GM21390 (cell line): ENCODE data around the gene CTAGE4.
"Not testable (repeated sequence)": the region's sequence is repeated elsewhere in the genome, so short reads cannot be mapped to it uniquely, and the experiment has no call there.

ENCODE experiments used
- ATAC-seq: cut with Tn5 transposase; IDR thresholded peaks from one replicate; pipeline ENCODE4 v1.9.1; 2021; ENCODE audit not compliant: unreplicated experiment

Gene CTAGE4, protein sequence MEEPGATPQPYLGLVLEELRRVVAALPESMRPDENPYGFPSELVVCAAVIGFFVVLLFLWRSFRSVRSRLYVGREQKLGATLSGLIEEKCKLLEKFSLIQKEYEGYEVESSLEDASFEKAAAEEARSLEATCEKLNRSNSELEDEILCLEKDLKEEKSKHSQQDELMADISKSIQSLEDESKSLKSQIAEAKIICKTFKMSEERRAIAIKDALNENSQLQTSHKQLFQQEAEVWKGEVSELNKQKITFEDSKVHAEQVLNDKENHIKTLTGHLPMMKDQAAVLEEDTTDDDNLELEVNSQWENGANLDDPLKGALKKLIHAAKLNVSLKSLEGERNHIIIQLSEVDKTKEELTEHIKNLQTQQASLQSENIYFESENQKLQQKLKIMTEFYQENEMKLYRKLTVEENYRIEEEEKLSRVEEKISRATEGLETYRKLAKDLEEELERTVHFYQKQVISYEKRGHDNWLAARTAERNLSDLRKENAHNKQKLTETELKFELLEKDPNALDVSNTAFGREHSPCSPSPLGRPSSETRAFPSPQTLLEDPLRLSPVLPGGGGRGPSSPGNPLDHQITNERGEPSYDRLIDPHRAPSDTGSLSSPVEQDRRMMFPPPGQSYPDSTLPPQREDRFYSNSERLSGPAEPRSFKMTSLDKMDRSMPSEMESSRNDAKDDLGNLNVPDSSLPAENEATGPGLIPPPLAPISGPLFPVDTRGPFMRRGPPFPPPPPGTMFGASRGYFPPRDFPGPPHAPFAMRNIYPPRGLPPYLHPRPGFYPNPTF

DNA sequence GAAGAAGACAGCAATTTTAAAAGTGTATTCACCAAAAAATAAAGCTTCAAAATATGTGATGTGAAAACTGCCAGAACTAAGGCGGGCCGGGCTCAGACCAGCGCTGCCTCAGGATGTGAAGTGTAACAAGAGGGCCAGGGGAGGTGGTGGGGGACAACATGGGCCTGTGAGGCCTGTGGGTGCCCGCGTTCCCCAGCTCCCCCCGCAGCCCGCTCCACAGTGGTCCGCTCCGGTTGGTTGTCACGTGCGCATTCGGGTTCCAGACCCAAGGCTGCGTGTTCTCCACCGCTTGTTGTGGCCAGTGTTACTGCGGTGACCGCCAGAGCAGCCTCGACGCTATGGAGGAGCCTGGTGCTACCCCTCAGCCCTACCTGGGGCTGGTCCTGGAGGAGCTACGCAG, at the start of gene CTAGE4:
Gene CTAGE4, plus strand, starts transcription at position 301 of the 400 bp plus-strand sequence. Its CDS starts 38 bp downstream, at position 339.
- ATAC-seq = not testable (repeated sequence)

DNA sequence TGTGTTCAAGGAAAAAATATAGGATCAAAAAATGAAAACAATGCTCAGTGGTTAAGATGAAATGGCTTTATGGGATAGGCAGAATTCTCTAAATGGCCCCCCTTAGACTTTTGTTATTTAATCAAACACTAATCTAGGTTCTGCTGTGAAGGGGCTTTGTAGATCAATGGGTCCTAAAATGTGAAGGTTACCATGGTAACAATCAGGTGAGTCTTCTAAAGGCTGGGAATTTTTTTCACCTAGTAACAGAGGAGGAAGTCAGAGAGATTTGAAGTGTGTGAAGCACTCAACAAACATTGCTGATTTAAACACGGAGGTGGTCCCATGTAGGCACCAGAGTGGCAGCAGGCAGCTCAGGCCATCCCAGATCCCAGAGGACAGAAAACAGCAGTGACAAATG, 49.1 kb upstream of the CTAGE4 start:
- ATAC-seq = no peak

DNA sequence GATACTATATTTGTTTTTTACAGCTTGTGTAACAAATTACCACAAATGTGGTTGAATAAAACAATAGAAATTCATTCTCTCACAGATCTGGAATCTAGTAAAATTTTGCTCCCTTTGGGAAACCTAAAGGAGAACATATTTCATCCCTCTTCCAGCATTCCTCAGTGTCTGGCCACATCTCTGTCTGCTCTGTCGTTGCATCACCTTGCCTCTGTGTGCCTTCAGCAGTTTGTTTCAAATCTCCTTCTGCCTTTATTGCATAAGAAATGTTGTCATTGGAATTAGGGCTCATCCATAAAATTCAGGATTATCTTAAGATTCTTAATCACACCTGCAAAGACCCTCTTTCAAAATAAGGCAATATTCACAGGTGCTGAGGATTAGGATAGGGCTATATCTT, 45.8 kb upstream of the CTAGE4 start:
- no peak for ATAC-seq

GRCh38 chr7:144142187-144142586, 41.1 kb upstream of the CTAGE4 start:
- no peak for ATAC-seq

DNA sequence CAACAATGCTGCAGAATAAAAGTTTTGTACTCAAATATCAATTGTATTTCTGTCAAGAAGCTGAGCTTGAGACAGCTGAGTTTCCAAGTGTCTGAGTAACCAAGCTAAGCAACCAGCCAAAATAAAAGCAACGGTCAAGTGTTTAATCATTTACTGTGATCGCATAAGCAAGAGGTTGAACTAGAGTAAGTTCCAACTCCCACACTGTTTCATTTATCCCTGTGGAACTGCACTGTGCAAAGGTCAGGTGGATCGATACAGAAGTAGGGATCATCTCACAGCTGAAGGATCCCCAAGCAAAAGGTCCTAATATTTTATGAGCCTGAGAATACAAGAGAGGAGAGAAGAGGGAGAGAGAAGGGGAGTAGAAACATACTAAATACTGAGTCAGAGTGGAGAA, 38.8 kb upstream of the CTAGE4 start:
- no peak for ATAC-seq

- no peak for ATAC-seq
Measured at GRCh38 chr7:144148224-144148827, 34.9 kb upstream of the CTAGE4 start.

DNA sequence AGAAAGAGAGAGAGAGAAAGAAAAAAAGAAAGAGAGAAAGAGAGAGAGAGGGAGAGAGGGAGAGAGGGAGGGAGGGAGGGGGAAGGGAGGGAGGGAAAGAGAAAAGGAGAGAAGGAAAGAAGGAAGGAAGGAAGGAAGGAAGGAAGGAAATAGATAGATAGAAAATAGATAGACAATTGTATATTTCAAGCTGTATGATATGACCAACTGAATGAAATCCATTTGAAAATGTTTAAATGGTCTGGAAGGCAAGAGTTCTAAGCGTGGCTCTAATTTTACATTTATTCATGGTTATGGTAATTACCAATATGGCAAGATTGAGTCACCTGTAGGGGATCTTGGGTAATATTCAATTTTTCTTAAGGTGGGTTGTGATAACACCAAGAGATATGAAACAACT, 24.4 kb upstream of the CTAGE4 start:
- ATAC-seq = no peak

GRCh38 chr7:144164784-144165183, 18.5 kb upstream of the CTAGE4 start:
- ATAC-seq = no peak

DNA sequence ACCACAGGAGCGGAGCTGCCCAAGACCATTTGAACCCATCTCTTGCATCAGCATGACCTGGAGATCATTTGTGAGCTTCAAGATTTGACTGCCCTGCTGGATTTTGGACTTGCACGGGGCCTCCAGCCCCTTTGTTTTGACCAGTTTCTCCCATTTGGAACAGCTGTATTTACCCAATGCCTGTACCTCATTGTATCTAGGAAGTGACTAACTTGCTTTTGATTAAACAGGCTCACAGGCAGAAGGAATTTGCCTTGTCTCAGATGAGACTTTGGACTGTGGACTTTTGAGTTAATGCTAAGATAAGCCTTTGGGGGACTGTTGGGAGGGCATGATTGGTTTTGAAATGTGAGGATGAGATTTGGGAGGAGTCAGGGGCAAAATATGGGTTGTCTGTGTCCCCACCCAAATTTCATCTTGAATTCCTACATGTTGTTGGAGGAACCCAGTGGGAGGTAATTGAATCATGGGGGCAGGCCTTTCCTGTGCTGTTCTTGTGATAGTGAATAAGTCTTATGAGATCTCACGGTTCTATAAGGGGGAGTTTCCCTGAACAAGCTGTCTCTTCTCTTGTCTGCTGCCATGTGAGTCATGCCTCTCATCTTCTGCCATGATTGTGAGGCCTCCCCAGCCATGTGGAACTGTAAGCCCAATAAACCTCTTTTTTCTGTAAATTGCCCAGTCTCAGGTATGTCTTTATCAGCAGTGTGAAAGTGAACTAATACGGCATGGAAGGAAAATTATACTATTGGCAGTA, 11.5 kb upstream of the CTAGE4 start:
- not testable (repeated sequence) for ATAC-seq

GRCh38 chr7:144174613-144175012, 8.7 kb upstream of the CTAGE4 start:
- no peak for ATAC-seq

- ATAC-seq = peak; percentile 96
Measured at GRCh38 chr7:144178380-144179164, 4.7 kb upstream of the CTAGE4 start.

DNA sequence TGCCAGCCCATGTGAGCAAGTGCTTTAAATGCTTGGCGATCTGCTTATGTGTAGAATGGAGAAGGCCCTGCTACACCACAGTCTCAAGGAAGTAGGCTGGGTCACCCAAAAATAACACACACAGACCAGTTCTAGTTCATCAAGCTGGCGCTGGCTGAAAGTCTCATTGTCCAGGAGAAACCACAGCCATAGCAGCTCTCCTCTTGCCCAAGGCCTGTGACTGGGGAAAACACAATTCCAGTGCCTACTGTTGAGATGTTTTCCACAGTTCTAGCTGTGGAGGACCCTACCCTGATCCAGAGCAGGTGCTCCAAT, 4.1 kb upstream of the CTAGE4 start:
- peak; percentile 31 for ATAC-seq

DNA sequence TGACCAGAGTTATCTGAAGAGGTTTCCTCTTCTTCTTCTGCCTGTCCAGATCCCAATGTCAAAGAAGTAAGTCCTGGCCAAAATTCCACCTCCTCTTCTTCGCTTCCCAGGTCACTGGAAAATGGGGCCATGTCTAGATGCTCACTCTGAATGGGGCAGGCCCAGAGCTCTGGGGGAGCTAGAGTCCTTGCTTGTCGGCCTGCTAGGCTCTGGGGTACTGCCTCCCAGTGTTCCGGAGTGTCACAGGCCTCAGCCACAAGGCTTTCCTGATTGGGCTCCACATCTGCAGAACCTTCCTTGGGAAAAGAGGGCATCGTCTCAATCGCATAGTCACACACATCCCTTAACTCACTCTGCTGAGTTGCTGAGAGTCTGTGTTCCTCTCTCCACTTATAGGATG, 4.6 kb downstream of the CTAGE4 start:
- ATAC-seq = not testable (repeated sequence)

DNA sequence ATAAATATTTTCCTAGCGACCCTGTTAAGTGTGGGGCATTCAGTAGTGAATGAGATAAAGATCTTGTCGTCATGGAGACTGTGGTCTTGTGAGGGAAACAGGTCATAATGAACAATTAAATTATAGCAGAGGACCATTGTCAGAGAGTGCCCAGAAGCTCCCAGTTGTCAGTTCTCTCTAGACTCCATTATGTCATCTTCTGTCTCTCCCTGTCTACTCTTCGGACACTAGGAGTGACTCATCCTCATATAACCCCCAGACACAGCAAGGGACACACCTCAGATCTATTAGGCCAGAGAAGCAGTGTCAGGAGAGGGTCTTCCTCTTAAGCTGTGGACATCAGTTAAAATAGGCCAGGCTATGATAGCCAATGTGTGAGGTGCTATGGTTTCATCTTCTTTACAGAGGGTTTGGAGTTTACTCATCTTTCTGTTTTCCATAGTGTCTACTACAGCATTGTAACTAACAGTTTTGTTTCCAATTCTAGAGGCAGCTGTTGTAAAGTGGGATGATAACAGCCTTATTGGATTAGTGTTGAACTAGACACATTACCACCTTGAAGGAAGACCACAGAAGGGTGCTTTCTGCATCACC, 5.4 kb downstream of the CTAGE4 start:
- not testable (repeated sequence) for ATAC-seq

GRCh38 chr7:144193782-144194181, 10.5 kb downstream of the CTAGE4 start:
- not testable (repeated sequence) for ATAC-seq

DNA sequence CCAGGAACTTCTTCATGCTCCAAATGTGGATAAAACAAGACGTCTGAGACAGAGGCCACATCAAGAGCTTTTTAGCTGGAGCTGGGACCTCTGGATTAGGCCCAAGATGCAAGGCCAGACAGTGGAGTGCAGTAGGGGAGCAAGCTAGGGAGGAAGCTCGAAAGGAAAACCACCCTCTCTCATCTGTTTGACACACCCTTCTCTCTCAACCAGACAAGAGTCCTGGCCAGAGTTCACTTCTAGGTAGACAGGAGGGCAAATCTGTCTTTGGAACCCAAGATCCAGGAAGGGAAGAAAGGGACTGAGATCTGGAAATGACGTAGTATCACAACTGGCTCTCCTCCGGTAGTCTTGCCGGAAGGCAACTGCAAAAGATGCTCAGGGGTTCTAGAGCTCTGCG, 11.2 kb downstream of the CTAGE4 start:
- ATAC-seq = not testable (repeated sequence)

DNA sequence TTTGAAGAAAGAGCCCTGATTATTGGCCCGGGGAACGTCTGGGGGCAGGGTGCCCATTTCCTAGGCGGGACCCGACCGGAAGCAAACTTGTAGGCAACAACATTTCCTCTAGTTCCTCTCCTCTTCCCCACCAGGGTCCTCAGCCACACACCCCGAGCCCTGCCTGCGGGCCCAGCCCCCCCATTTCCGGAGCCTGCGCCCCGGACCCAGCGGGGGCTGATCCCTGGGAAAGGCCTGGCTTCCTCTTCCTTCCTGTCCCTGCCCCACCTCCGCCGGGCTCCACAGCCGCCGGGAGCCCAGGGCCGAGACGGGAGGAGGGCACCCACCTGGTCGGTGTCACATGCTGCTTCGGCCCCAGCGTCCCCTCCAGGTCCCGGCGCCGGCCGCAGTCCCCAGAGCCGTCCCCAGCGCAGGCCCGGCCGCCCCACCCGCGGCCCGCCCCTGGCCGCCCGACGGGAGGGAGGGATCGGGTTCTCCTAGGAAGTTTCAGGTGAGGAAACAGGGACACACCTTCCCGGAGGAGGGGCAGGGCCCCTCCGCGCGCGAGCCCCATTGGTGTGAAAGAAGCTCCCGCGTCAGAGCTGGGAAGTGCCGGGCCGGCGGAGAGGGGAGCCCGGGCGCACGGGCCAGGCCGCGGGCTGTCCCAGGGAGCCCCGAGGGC, 12.1 kb downstream of the CTAGE4 start, which contains the start of gene ARHGEF35:
Gene ARHGEF35, minus strand, starts transcription at position 622 of the 661 bp plus-strand sequence. CDS start 7,450 bp downstream, outside the sequence.
- peak; percentile 59 for ATAC-seq

DNA sequence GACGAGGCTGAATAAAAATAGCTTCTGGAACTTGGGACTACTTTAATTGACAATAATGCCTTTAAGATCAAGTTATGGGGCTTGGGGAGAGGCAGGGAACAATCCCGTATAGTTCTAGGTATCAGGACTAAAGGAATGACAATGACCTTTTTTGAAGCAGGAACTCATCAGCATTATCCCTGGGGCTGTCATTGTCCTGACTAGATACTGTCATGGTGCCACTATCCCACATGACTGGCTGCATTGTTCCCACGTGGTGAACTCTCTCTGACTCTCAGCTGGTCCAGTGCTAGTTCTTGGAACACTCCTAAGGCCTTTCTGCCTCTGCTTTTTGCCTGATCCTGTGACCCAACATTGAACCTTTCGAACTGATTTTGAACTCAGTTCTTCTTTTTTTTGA, 15.7 kb downstream of the CTAGE4 start:
- not testable (repeated sequence) for ATAC-seq

GRCh38 chr7:144201978-144202377, 18.7 kb downstream of the CTAGE4 start:
- peak; percentile 31 for ATAC-seq
